Trophoblast cell (in vitro differentiated cells and primary cell): ENCODE data around the gene CDC20.
"Not testable (repeated sequence)": the region's sequence is repeated elsewhere in the genome, so short reads cannot be mapped to it uniquely, and the experiment has no call there.

ENCODE experiments used
- DNase-seq, 2 donors: peaks; one replicate each; pipeline ENCODE4 v3.0.0-alpha.2; 2016
- H2AFZ ChIP-seq: 2 replicates; pipeline ENCODE4 v1.6.1; 2013; ENCODE audit warnings: low read length, moderate library complexity, mild to moderate bottlenecking; ENCODE audit not compliant: insufficient read depth, poor library complexity
- H2AK5ac ChIP-seq: 2 replicates; pipeline ENCODE4 v1.6.1; 2013; ENCODE audit warnings: mild to moderate bottlenecking, low read length
- H2BK120ac ChIP-seq: 2 replicates; pipeline ENCODE4 v1.6.1; 2013; ENCODE audit warnings: low read length, mild to moderate bottlenecking, moderate library complexity; ENCODE audit not compliant: insufficient read depth, poor library complexity
- H2BK12ac ChIP-seq: 2 replicates; pipeline ENCODE4 v1.6.1; 2013; ENCODE audit warnings: mild to moderate bottlenecking, low read length, moderate library complexity
- H2BK5ac ChIP-seq: 2 replicates; pipeline ENCODE4 v1.6.1; 2013; ENCODE audit warnings: low read length, low read depth, moderate library complexity, mild to moderate bottlenecking; ENCODE audit not compliant: poor library complexity
- H3K14ac ChIP-seq: 2 replicates; pipeline ENCODE4 v1.6.1; 2013; ENCODE audit warnings: mild to moderate bottlenecking, low read length
- H3K18ac ChIP-seq: 2 replicates; pipeline ENCODE4 v1.6.1; 2013; ENCODE audit warnings: mild to moderate bottlenecking, low read length
- H3K23ac ChIP-seq: 2 replicates; pipeline ENCODE4 v1.6.1; 2013; ENCODE audit warnings: low read length
- H3K27ac ChIP-seq: 2 replicates; pipeline ENCODE4 v1.5.1; 2013; ENCODE audit warnings: low read depth, mild to moderate bottlenecking, inconsistent platforms, low read length, moderate library complexity
- H3K27me3 ChIP-seq: 2 replicates; pipeline ENCODE4 v1.6.1; 2013; ENCODE audit warnings: inconsistent platforms, mild to moderate bottlenecking, low read length, moderate library complexity; ENCODE audit not compliant: insufficient read depth
- H3K36me3 ChIP-seq, 2 experiments: 1 replicate in 1 of 2; 2 replicates in 1 of 2; pipeline ENCODE4 v1.6.1; 2013; ENCODE audit warnings: low read length in 2 of 2, mild to moderate bottlenecking in 2 of 2, moderate library complexity in 1 of 2; ENCODE audit not compliant: insufficient read depth in 2 of 2, control insufficient read depth in 1 of 2
- H3K4ac ChIP-seq: 2 replicates; pipeline ENCODE4 v1.6.1; 2013; ENCODE audit warnings: low read depth, mild to moderate bottlenecking, low read length, moderate library complexity
- H3K4me1 ChIP-seq, 2 experiments: 1 replicate in 1 of 2; 2 replicates in 1 of 2; pipeline ENCODE4 v1.6.1; 2013; ENCODE audit warnings: low read length in 2 of 2, mild to moderate bottlenecking in 2 of 2, moderate library complexity in 1 of 2; ENCODE audit not compliant: insufficient read depth in 2 of 2, control insufficient read depth in 1 of 2
- H3K4me2 ChIP-seq: 2 replicates; pipeline ENCODE4 v1.6.1; 2013; ENCODE audit warnings: inconsistent platforms, mild to moderate bottlenecking, low read length, moderate library complexity
- H3K4me3 ChIP-seq: 2 replicates; pipeline ENCODE4 v1.5.1; 2013; ENCODE audit warnings: mild to moderate bottlenecking, low read depth, low read length, inconsistent platforms
- H3K79me1 ChIP-seq: one replicate; pipeline ENCODE4 v1.6.1; 2013; ENCODE audit warnings: low read length
- H3K79me2 ChIP-seq: 2 replicates; pipeline ENCODE4 v1.6.1; 2013; ENCODE audit warnings: low read length, mild to moderate bottlenecking; ENCODE audit not compliant: control insufficient read depth, insufficient read depth, poor library complexity
- H3K9ac ChIP-seq: 2 replicates; pipeline ENCODE4 v1.6.1; 2013; ENCODE audit warnings: mild to moderate bottlenecking, low read length
- H3K9me3 ChIP-seq: 2 replicates; pipeline ENCODE4 v1.6.1; 2013; ENCODE audit warnings: low read depth, mild to moderate bottlenecking, control low read depth, inconsistent platforms, low read length; ENCODE audit not compliant: insufficient read depth
- H4K12ac ChIP-seq: 2 replicates; pipeline ENCODE4 v1.6.1; 2013; ENCODE audit warnings: low read depth, mild to moderate bottlenecking, low read length, moderate library complexity
- H4K8ac ChIP-seq: 2 replicates; pipeline ENCODE4 v1.6.1; 2013; ENCODE audit warnings: low read depth, mild to moderate bottlenecking, low read length, moderate library complexity
- H4K91ac ChIP-seq: one replicate; pipeline ENCODE4 v1.6.1; 2013; ENCODE audit warnings: low read depth, mild to moderate bottlenecking, low read length, moderate library complexity
- WGBS: extraction: QIAGEN DNeasy Blood & Tissue Kit; methylation state at CpG from one replicate; pipeline ENCODE4 v1.1.7; 2013; ENCODE audit warnings: missing lambda C conversion rate; ENCODE audit not compliant: insufficient read length, insufficient coverage; ENCODE audit errors: extremely low coverage; 5-methylcytosine and 5-hydroxymethylcytosine counted together

Gene CDC20

GRCh38 chr1:43367904-43368645 is 9.3 kb downstream of the CDC20 start, which contains the start of gene ELOVL1:
Gene ELOVL1, minus strand, starts transcription at chr1:43368011. Its CDS starts 2,402 bp downstream, at chr1:43365609.
- H2BK120ac ChIP-seq, result peak within 1 kb of the TSS; percentile 95
- H4K91ac ChIP-seq, result peak within 1 kb of the TSS; percentile 96
- peak within 1 kb of the TSS; percentile 96 for H3K27ac ChIP-seq
- no peaks in the 10 kb centered on the region for H3K9me3 ChIP-seq
- H3K9ac ChIP-seq, result peak within 1 kb of the TSS; percentile 78
- no peak within 1 kb of the TSS for H3K23ac ChIP-seq
- H3K4me1 ChIP-seq, result peaks cover 25 to 30% of the 10 kb centered on the region in 2 experiments
- H3K36me3 ChIP-seq, result peaks cover 15 to 26% of the 10 kb centered on the region in 2 experiments
- peaks cover 15% of the 10 kb centered on the region for H3K79me2 ChIP-seq
- H3K4me3 ChIP-seq, result peak within 1 kb of the TSS; percentile 82
- WGBS, result no CpG with 5 or more reads among the region's 58 CpGs
- H3K79me1 ChIP-seq, result peaks cover 20% of the 10 kb centered on the region
- H2AFZ ChIP-seq, result peak within 1 kb of the TSS; percentile 82
- DNase-seq, result peak; percentile 93 to 95
- H3K14ac ChIP-seq, result peak within 1 kb of the TSS; percentile 95
- peak within 1 kb of the TSS; percentile 91 for H3K4me2 ChIP-seq
- H4K12ac ChIP-seq, result peak within 1 kb of the TSS; percentile 92
- H3K27me3 ChIP-seq, result no peaks in the 10 kb centered on the region
- peak within 1 kb of the TSS; percentile 95 for H3K4ac ChIP-seq
- H2BK12ac ChIP-seq, result peak within 1 kb of the TSS; percentile 51
- H4K8ac ChIP-seq, result peak within 1 kb of the TSS; percentile 90
- peak within 1 kb of the TSS; percentile 95 for H3K18ac ChIP-seq
- peak within 1 kb of the TSS; percentile 95 for H2AK5ac ChIP-seq
- H2BK5ac ChIP-seq, result peak within 1 kb of the TSS; percentile 97

GRCh38 chr1:43368646-43369020 is 9.9 kb downstream of the CDC20 start:
- no peak overlapping the region for H3K23ac ChIP-seq
- WGBS, result no CpG with 5 or more reads among the region's 6 CpGs
- H2AK5ac ChIP-seq, result peak overlapping the region; percentile 8
- H3K9ac ChIP-seq, result peak overlapping the region; percentile 11
- peak overlapping the region; percentile 8 for H3K4ac ChIP-seq
- H2BK120ac ChIP-seq, result peak overlapping the region; percentile 6
- peak overlapping the region; percentile 21 for H3K14ac ChIP-seq
- H4K12ac ChIP-seq, result peak overlapping the region; percentile 19
- H3K27ac ChIP-seq, result peak overlapping the region; percentile 96
- DNase-seq, result peak in 1 of 2 donors; percentile 7
- no peak overlapping the region for H2BK5ac ChIP-seq
- peak overlapping the region; percentile 82 for H2AFZ ChIP-seq
- peak overlapping the region; percentile 70 for H3K4me2 ChIP-seq
- no peaks in the 10 kb centered on the region for H3K27me3 ChIP-seq
- H3K9me3 ChIP-seq, result no peaks in the 10 kb centered on the region
- no peak overlapping the region for H4K8ac ChIP-seq
- peaks cover 27 to 33% of the 10 kb centered on the region in 2 experiments for H3K4me1 ChIP-seq
- H3K36me3 ChIP-seq, result peaks cover 12 to 20% of the 10 kb centered on the region in 2 experiments
- H3K79me1 ChIP-seq, result peaks cover 20% of the 10 kb centered on the region
- no peak overlapping the region for H3K4me3 ChIP-seq
- peaks cover 15% of the 10 kb centered on the region for H3K79me2 ChIP-seq
- H4K91ac ChIP-seq, result peak overlapping the region; percentile 33
- H3K18ac ChIP-seq, result no peak overlapping the region
- no peak overlapping the region for H2BK12ac ChIP-seq

- WGBS, result no CpG with 5 or more reads among the region's 6 CpGs
These were observed 11.0 kb downstream of the CDC20 start for GRCh38 chr1:43369779-43370178.

GRCh38 chr1:43370564-43370963 is 11.8 kb downstream of the CDC20 start:
- Histone ChIP-seq H3K14ac (no peak overlapping the region), H3K27me3 (no peaks in the 10 kb centered on the region), H2AK5ac (no peak overlapping the region), H4K8ac (no peak overlapping the region), H3K36me3 (peaks cover 0 to under 1% of the 10 kb centered on the region in 2 experiments), H3K4me1 (peaks cover 21 to 29% of the 10 kb centered on the region in 2 experiments), H2BK120ac (no peak overlapping the region), H2BK12ac (no peak overlapping the region), H2BK5ac (no peak overlapping the region), H4K12ac (no peak overlapping the region), H3K79me1 (peaks cover 20% of the 10 kb centered on the region), H3K18ac (no peak overlapping the region), H3K4ac (no peak overlapping the region), H3K9me3 (no peaks in the 10 kb centered on the region), H3K23ac (no peak overlapping the region), H3K9ac (no peak overlapping the region), H3K79me2 (peaks cover 14% of the 10 kb centered on the region), H3K4me2 (no peak overlapping the region), H3K27ac (no peak overlapping the region), H4K91ac (no peak overlapping the region), H3K4me3 (no peak overlapping the region), H2AFZ (no peak overlapping the region)
- no peak for DNase-seq
- no CpG with 5 or more reads among the region's 4 CpGs for WGBS

More at GRCh38 chr1:43369779-43370178, 11.0 kb downstream of the CDC20 start:
- H3K27me3 ChIP-seq, H2BK12ac ChIP-seq, H4K8ac ChIP-seq, H2AK5ac ChIP-seq, DNase-seq, H2BK5ac ChIP-seq, H3K9ac ChIP-seq, H3K4me2 ChIP-seq, H3K18ac ChIP-seq, H2AFZ ChIP-seq, H4K12ac ChIP-seq, H2BK120ac ChIP-seq, H3K4me3 ChIP-seq, H4K91ac ChIP-seq, H3K4ac ChIP-seq, H3K36me3 ChIP-seq, H3K23ac ChIP-seq, H3K27ac ChIP-seq, H3K14ac ChIP-seq, H3K9me3 ChIP-seq: not testable (repeated sequence)
- Histone ChIP-seq H3K4me1 (peaks cover 27 to 32% of the 10 kb centered on the region in 2 experiments), H3K79me2 (peaks cover 15% of the 10 kb centered on the region), H3K79me1 (peaks cover 20% of the 10 kb centered on the region)
